ENCODE data around the gene ALKBH2.
A peak's percentile ranks its signal among the peaks of the same experiment; 100 is the strongest.

The ALKBH2 gene

DNA sequence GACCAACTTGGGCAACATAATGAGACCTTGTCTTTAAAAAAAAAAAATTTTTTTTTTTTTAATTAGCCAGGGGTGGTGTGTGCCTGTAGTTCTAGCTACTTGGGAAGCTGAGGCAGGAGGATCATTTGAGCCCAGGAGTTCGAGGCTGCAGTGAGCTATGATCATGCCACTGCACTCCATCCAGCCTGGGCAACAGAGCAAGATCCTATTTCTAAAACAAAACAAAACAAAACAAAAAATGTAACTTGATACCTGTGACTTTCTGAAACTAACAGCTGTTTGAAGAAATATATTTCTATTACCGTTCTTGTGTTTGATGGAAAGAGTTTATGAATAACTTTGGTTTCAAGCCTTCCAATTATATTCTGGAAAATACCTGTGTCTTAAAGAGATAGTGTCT, 21.4 kb upstream of the ALKBH2 start:
- no peak overlapping the region for H3K4me3 ChIP-seq (replicated peaks in 1 of 2; ENCODE audit: low read depth in 2 of 2, low read length in 2 of 2)
- no peak for DNase-seq (ENCODE audit: low read depth in 2 of 2)
- TF ChIP-seq, protein P1, sequence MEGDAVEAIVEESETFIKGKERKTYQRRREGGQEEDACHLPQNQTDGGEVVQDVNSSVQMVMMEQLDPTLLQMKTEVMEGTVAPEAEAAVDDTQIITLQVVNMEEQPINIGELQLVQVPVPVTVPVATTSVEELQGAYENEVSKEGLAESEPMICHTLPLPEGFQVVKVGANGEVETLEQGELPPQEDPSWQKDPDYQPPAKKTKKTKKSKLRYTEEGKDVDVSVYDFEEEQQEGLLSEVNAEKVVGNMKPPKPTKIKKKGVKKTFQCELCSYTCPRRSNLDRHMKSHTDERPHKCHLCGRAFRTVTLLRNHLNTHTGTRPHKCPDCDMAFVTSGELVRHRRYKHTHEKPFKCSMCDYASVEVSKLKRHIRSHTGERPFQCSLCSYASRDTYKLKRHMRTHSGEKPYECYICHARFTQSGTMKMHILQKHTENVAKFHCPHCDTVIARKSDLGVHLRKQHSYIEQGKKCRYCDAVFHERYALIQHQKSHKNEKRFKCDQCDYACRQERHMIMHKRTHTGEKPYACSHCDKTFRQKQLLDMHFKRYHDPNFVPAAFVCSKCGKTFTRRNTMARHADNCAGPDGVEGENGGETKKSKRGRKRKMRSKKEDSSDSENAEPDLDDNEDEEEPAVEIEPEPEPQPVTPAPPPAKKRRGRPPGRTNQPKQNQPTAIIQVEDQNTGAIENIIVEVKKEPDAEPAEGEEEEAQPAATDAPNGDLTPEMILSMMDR (IDR thresholded peaks at IDR 0.05; ENCODE audit: low read depth, low read length): no peak

DNA sequence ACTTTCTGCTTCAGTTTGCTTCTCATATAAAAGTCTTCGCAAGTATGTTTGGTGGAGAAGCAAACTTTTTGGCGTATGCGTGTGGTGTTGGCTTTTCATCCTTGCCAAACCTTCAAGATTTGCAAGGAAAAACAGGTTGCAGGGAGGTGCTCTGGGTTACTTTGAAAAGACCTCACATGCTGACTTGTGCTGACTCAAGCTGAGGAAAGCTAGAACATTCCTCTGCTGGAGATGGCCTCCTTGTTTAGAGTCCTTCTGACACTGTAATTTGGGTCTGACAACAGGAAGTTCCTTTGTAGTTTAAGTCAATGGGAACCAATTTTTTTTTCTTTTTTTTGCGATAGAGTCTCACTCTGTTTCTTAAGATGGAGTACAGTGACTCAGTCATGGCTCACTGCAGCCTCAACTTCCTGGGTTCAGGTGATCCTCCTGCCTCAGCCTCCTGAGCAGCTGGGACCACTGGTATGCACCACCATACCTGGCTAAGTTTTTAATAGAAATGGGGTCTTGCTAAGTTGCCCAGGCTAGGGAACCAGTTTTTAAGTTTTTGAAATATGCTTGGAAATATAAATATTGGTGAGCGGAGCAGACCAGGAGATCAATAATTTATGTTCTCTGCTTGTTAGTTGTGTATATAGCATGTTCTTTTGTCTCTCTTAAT, 20.5 kb upstream of the ALKBH2 start:
- TF ChIP-seq, protein P1 (IDR thresholded peaks at IDR 0.05; ENCODE audit: low read depth, low read length): no peak
- no peak overlapping the region for H3K4me3 ChIP-seq (replicated peaks in 1 of 2; ENCODE audit: low read depth in 2 of 2, low read length in 2 of 2)
- peak in 1 of 2 donors; percentile 36 for DNase-seq (ENCODE audit: low read depth in 2 of 2)

DNA sequence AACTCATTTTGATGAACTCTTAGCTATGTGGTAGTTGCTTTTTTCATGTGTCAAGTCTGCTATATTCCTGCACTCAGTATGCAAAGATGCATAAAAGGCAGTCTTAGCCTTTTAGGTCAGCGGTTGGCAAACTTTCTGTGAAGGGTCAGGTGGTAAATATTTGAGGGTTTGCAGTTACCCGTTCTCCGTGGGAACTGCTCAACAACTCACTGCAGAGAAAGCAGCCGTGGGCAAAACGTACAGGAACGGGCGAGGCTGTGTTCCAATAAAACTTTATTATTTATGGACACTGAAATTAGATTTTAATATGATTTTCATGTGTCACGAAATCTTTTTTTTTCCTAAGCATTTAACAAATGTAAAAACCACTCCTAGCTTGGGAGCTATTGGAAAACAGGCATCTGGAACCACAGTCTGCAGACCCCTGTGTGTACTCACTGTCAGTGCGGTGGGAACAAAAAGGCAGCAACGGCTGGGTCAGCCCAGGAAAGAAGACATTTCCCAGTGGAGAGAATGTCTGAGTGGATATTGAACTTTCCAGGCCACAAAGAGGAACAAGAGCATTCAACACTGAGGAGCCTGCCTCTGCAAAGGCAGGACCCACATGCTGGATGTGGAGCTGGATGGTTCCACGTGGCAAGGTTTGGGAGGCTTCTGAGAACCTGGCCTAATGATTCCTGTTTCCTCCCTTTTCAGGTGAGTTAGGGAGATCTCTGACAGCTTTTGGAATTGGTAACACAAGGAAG, 19.6 kb upstream of the ALKBH2 start:
- H3K4me3 ChIP-seq (replicated peaks in 1 of 2; ENCODE audit: low read depth in 2 of 2, low read length in 2 of 2): no peak overlapping the region
- no peak for DNase-seq (ENCODE audit: low read depth in 2 of 2)

DNA sequence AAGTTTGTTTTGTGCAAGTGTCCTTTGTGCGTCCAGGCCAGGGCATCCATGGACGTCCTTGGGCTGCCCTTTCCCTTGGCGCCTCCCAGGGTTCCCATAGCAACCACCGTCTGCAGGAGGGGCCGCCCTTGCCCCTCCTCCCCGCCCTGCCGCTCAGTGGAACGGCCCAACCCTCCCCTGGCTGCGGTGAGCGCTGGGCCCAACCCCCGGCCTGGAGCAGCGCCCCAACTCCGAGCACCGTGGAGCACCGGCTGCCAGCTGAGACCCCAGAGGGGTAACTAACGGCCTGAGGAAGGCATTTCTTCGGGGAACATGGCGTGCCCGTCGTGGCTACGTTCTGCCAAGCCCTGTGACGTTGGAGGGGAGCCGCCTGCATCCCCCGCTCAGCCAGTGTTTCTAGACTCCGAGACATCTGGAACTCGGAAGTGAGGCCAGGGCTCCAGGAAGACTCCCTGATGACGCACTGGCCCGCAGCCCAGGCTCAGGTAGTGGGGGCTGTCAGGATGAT, 17.8 kb upstream of the ALKBH2 start:
- peak overlapping the region; percentile 60 to 68 for H3K4me3 ChIP-seq (replicated peaks in 1 of 2; ENCODE audit: low read depth in 2 of 2, low read length in 2 of 2)
- peak; percentile 85 to 91 for DNase-seq (ENCODE audit: low read depth in 2 of 2)
- TF ChIP-seq, protein P1 (IDR thresholded peaks at IDR 0.05; ENCODE audit: low read depth, low read length): no peak

More for the DNA sequence above, 19.6 kb upstream of the ALKBH2 start:
- TF ChIP-seq, protein P1 (IDR thresholded peaks at IDR 0.05; ENCODE audit: low read depth, low read length): no peak

DNA sequence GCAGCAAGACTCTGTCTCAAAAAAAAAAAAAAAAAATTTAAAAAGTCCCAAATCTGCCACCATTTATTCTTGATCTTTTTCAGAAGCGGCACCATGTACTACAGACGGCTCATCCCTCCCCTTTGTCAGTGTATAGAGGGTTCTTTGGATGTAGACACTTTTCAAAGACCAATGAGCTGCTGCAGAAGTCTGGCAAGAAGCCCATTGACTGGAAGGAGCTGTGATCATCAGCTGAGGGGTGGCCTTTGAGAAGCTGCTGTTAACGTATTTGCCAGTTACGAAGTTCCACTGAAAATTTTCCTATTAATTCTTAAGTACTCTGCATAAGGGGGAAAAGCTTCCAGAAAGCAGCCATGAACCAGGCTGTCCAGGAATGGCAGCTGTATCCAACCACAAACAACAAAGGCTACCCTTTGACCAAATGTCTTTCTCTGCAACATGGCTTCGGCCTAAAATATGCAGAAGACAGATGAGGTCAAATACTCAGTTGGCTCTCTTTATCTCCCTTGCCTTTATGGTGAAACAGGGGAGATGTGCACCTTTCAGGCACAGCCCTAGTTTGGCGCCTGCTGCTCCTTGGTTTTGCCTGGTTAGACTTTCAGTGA, 16.6 kb upstream of the ALKBH2 start:
- TF ChIP-seq, protein P1 (IDR thresholded peaks at IDR 0.05; ENCODE audit: low read depth, low read length): no peak
- no peak overlapping the region for H3K4me3 ChIP-seq (replicated peaks in 1 of 2; ENCODE audit: low read depth in 2 of 2, low read length in 2 of 2)
- no peak for DNase-seq (ENCODE audit: low read depth in 2 of 2)

DNA sequence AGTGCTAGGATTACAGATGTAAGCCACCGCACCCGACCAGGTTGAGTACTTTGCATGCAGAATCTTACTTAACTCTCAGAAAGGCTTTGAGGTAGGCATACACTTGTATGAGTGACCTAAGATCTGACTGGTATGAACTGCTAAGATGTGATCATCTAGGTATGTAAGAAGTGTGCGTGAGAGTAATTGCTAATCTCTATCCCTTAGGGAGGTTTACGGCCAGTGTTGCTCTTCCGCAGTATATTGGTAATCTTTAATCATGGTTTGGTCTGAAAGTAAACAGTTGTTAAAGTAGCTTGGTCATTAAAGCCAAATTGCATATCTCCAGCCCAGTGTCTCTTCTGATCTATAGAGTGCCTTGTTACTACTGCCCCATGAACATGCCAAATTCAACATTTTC, 11.9 kb upstream of the ALKBH2 start:
- H3K4me3 ChIP-seq (replicated peaks in 1 of 2; ENCODE audit: low read depth in 2 of 2, low read length in 2 of 2): no peak overlapping the region
- DNase-seq (ENCODE audit: low read depth in 2 of 2): no peak
- TF ChIP-seq, protein P1 (IDR thresholded peaks at IDR 0.05; ENCODE audit: low read depth, low read length): no peak

Measured in cardiac fibroblast (primary cell).